KOPT-K1 (cell line): ENCODE results near the gene GLYATL3.

Experiments
- H3K27ac ChIP-seq: fragments of 200-600 bp; sonication (generic); 2 replicates; pipeline ENCODE4 v1.5.1; 2016; ENCODE audit warnings: antibody characterized with exemption, mild to moderate bottlenecking, low read depth, low read length; ENCODE audit not compliant: poor library complexity, severe bottlenecking
- H3K36me3 ChIP-seq: fragments of 200-600 bp; sonication (generic); 2 replicates; pipeline ENCODE4 v1.5.1; 2017; ENCODE audit warnings: antibody characterized with exemption, mild to moderate bottlenecking, low read length, moderate library complexity; ENCODE audit not compliant: insufficient read depth
- H3K9me3 ChIP-seq: fragments of 200-600 bp; sonication (generic); 2 replicates; pipeline ENCODE4 v1.5.1; 2017; ENCODE audit warnings: antibody characterized with exemption, low read length, mild to moderate bottlenecking; ENCODE audit not compliant: insufficient read depth, poor library complexity, severe bottlenecking

GLYATL3 gene

DNA sequence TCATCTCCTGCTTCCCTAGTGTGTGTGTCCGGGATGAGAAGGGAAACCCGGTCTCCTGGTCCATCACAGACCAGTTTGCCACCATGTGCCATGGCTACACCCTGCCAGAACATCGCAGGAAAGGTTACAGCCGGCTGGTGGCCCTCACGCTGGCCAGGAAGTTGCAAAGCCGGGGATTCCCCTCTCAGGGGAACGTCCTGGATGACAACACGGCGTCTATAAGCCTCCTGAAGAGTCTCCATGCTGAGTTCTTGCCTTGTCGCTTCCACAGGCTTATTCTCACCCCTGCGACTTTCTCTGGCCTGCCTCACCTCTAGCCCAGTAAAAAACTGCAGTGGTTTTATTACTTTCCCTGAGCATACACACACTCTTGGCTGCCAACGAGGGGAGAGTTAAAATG lies 26.9 kb downstream of the GLYATL3 start:
- H3K27ac ChIP-seq: no peak overlapping the region
- H3K9me3 ChIP-seq: no peaks in the 10 kb centered on the region
- H3K36me3 ChIP-seq: no peaks in the 10 kb centered on the region

DNA sequence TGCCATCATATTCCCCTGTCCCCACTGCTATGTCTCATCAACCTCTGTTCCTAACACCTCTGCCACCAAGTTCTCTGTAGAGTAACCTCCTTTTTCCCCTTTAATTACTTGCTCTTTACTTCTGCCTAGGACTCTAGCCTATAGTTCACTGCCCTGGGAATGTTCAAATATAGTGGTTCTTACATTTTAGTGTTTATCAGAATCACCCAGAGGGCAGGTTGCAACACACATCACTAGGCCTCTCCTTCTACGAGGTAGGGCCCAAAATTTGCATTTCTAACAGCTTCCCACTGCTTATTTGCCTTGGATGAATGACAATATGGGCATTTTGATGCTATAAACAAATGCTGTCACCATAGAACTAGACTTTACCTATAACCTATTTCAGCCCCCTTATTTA lies 27.6 kb downstream of the GLYATL3 start:
- no peaks in the 10 kb centered on the region for H3K36me3 ChIP-seq
- no peaks in the 10 kb centered on the region for H3K9me3 ChIP-seq
- no peak overlapping the region for H3K27ac ChIP-seq

DNA sequence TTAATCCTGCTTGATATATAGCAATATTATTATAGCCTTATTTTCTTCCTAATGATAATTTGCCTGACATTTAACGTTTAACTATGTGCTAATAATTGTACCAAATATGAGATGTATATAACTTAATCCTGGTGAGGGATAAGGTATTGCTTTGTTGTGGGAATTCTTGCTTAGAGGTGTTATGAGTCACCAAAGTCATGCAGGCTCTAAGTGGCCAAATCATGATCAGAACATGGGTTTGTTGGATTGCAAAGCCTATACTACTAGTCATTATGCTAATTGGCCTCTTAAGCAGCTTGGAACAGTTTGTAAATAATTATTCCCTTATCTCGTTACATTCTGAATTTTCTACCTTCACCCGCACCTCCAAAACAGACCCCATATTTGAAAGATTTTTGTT lies 28.8 kb downstream of the GLYATL3 start:
- no peak overlapping the region for H3K27ac ChIP-seq
- H3K36me3 ChIP-seq: no peaks in the 10 kb centered on the region
- H3K9me3 ChIP-seq: no peaks in the 10 kb centered on the region

DNA sequence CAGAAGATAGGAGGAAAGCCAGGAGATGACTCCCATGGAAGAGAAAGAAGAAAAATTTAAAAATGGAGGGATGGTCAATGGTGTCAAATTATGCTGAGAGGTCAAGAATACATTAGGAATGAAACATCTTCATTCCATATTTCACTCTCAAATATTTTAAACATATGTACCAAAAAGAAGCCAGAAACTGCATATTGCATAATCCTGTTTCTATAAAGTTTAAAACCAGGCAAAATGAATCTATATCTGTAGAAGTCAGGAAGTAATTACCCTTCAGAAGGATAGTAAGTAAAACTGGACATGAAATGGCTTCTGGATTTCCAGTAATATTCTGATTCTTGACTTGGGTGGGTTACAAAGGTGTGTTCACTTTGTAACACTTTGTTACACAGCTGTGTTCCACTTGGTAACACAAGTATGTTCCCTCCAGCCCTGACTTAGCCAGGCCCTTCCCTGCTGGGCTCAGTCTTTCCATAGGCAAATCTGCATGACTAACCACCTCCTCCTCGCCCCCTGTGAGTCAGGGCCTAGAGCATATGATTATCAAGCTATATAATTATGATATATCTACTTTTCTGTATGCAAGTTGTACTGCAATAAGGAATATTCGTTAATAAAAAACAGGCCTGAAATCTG lies 30.5 kb downstream of the GLYATL3 start:
- H3K36me3 ChIP-seq: no peaks in the 10 kb centered on the region
- no peaks in the 10 kb centered on the region for H3K9me3 ChIP-seq
- no peak overlapping the region for H3K27ac ChIP-seq

DNA sequence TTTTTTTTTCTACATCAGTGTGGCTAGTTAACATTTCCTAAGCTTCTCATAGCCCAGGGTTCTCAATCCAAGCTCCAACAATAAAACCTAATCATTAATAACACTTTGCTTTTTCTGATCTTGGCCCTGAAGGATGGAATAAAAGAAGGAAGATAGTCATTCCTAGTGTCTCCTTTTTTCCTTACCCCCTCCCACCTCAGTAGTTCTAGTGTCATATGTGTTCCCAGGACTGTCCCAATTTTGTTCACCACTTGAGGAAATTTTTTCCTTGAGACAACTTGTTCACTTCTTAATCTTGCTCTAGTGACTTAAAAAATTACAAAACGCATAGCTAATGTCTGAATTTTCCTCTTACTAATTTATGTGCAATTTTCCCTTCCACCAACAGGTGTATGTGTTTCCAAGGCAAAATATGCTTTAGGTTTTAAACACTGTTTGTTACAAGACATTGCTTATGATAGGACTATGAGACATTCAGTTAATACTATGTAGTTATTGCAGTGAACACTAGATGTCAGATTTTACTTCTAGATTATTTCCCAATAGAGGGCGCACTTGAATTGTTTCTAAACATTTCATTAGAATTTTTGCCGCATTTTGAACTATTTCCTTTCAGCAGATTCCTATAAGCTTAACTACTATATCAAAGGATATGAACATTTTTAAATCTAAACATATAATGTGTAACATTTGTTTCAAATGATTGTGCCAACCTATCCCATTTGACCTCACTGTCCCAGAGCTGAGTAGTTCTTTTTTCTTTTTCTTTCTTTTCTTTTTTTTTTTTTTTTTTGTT lies 32.2 kb downstream of the GLYATL3 start:
- Histone ChIP-seq H3K9me3 (no peaks in the 10 kb centered on the region), H3K36me3 (no peaks in the 10 kb centered on the region), H3K27ac (no peak overlapping the region)

DNA sequence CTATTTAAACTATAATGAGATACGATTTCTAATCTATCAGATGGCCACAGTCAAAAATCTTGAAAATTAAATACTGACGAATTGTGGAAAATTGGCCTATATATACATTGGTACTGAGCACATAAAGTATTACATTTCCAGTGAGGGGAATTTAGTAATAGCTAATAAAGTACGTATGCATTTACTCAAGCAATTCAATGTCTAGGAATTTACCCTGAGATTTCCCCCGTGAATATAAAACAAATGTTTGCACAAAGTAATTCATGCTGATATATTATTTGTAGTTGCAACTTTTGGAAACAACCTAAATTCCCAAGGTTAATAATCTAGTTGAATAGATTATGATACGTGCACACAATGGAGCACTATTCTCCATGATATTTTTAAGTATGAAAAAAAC lies 36.1 kb downstream of the GLYATL3 start:
- Histone ChIP-seq H3K27ac (no peak overlapping the region), H3K36me3 (no peaks in the 10 kb centered on the region), H3K9me3 (no peaks in the 10 kb centered on the region)

DNA sequence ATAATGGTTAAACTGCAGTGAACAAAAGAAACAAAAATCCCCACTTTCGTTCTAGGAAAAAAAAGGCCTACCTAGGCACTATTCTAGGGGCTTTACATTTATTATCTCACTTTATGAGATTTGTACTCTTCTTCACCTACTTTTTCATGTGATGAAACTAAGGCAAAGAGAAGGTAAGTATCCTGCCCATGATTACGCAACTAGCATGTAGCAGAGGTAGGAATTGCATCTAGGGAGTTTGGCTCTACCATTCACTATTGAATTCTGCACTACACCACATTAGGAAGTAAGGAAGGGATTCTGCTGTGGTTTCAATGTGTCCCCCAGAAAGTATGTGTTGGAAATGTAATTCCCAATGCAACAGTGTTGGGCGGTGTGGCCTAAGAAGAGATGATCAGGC lies 39.4 kb downstream of the GLYATL3 start:
- Histone ChIP-seq H3K36me3 (no peaks in the 10 kb centered on the region), H3K9me3 (no peaks in the 10 kb centered on the region), H3K27ac (no peak overlapping the region)

DNA sequence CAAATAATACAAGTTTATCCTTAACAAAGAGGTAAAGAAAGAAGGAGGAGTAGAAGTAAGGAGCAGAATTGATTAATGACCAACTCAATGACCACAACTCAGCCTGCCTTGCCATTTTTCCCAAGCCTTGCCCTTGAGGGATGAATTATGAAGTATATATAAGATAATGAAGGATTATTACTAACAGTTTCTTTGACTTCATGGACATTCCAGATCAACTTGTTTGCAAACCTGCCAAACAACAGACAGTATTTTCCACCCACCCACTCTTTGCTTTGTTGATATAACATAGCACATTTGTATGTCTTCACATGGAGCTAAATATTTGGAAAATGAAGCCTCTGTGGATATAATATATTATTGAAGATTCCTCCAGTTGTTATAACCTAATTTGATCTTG lies 40.9 kb downstream of the GLYATL3 start:
- Histone ChIP-seq H3K27ac (no peak overlapping the region), H3K9me3 (no peaks in the 10 kb centered on the region), H3K36me3 (no peaks in the 10 kb centered on the region)

DNA sequence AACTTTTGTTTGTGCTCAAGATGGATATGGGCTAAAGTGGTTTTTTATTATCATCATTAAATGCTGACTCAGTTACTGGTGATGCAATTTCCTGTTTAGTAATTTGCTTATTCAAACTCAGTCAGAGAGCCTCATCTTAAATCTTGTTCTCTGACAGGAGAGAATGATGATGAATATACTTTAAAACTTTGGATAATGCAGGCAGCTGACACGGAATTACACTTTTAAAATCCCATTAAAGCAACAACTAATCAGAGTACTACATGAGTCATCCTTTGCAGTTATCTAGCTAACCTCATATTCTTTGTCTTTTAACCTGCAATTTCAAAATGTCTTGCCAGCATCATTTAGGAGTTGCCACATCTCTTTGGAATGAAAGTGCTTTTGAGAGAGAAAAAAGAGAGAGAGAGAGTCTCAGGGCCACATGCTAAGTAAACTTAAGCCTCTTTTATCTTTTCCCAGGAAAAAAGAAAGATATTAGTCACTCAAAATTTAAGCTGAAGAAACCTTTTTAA lies 41.5 kb downstream of the GLYATL3 start:
- Histone ChIP-seq H3K9me3 (no peaks in the 10 kb centered on the region), H3K36me3 (no peaks in the 10 kb centered on the region), H3K27ac (no peak overlapping the region)

DNA sequence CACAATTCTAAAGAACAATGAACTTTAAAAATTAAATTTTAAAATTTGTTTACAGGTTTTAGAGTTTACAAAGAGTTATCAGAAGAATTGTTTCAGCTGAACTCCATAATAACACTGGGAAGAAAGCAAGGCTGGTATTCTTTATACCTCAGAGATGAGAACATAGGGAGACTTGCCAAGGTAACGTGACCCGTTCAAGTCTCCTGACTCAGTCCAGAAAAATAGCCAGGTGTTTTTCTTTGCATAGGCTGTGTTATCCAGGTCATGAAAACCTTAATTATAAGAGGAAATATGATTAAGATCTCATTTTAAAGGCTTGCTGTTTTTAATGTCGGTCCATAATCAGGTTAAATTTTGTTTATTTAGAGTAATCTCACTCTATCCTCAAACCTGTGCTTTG lies 42.2 kb downstream of the GLYATL3 start:
- no peaks in the 10 kb centered on the region for H3K9me3 ChIP-seq
- H3K27ac ChIP-seq: no peak overlapping the region
- H3K36me3 ChIP-seq: no peaks in the 10 kb centered on the region

DNA sequence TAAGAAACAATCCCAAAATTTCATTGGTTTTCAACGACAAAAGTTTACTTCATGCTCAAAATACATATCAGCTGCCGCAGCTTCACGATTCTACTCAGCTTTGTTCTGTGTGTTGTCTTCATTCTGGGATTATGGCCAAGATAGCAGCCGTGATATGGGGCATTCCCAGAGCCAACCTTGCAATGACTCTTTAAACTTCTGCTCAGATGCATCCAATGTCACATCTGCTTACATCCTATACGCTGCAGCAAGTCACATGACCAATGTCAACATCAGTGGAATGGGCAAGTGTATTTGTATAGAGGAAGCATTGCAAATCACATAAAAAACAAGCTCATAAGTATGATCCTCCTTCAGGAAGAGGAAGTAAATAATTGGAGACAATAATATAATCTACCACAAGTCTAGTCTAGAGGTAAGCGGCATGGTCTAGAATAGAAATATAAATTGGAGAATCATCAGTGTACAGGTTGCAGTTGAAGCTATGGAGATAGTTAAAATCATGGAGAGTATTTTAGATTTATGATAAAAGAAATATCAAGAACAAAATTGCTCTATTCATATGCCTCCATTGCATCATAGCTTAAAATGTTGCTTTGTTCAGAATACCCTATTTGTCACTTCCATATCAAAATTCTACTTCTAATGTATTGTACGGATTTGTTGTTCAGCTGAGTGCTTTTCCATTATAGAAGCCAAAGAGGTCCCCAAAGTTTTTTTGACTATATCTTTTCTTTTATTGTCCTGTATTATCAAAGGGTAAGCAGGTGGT lies 43.5 kb downstream of the GLYATL3 start:
- Histone ChIP-seq H3K36me3 (no peaks in the 10 kb centered on the region), H3K27ac (no peak overlapping the region), H3K9me3 (no peaks in the 10 kb centered on the region)

DNA sequence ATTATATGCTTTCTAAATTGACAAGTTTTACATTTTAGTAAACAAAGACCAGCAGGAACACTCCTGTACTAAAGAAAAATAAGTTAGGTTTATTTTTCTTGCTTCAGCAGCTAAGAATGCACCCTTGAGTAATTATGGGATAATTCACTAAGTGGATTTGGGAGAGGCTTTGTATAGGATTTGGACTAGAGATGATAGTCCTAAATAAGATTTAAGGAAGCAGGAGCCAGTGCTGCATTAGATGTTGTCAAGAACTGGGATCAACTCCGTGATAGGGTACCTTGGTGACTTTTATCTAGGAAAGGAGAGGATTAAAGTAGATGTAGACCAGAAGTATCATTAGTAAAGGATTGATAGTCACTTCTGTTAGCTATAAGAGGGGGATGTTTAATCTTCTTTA lies 46.6 kb downstream of the GLYATL3 start:
- Histone ChIP-seq H3K36me3 (no peaks in the 10 kb centered on the region), H3K27ac (no peak overlapping the region), H3K9me3 (peaks cover 5% of the 10 kb centered on the region)

DNA sequence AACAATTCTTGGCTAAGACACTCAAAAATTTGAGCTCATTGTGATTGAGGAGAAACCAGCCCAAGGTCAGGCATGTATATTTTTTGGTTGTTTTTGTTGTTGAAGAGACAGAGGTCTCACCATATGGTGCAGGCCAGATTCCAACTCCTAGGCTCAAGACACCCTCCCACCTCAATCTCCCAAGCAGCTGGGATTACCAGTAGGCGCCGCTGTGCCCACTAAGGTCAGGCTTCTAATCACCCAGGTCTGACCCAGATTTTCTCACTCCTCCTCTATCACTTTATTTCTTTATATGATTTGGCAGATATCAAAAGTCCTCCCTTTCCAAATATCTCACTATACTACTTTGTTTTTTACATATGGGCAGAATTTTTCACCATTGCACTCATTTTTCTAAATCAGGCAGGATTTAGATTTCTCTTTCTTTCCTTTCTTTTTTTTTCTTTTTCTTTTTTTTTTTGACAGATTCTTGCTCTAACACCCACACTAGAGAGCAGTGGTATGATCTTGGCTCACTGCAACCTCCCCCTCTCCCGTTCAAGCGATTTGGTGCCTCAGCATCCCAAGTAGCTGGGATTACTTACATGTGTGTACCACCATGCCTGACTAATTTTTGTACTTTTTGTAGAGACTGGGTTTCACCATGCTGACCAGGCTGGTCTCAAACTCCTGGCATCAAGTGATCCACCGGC lies 49.0 kb downstream of the GLYATL3 start:
- no peak overlapping the region for H3K27ac ChIP-seq
- no peaks in the 10 kb centered on the region for H3K36me3 ChIP-seq
- H3K9me3 ChIP-seq: peaks cover 5% of the 10 kb centered on the region

DNA sequence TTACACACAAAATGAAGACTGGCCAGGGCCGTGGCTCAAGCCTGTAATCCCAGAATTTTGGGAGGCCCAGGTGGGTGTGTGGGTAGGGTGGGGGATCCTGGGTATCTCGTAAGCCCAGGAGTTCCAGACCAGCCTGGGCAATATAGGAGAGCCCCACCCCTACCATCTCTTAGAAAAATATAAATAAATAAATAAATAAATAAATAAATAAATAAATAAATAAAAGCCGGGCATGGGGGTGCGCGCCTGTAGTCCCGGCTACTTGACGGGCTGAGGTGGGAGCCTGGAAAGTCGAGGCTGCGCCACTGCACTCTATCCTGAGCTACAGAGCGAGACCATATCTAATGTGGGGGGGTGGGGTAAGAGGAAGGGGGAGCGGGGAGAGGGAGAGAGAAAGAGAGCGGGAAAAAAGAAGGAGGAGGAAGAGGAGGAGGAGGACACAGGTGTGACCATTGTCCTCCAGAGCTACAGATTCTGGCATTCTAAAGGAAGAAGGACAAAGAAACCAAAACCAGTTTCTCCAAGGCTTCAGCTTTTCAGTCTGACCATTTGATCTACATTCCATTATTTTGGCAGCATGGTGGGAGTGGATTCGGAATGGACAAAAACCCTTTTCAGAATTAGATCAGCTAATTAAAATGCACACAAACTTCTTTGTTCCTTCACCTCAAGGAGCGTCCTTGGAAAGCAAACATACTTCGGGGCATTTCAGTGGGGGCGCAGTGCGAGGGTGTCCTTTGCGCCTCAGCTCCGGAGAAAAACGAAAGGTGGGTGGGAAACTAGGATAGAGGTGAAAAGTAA lies 50.2 kb downstream of the GLYATL3 start:
- peaks cover 5% of the 10 kb centered on the region for H3K9me3 ChIP-seq
- no peaks in the 10 kb centered on the region for H3K36me3 ChIP-seq
- H3K27ac ChIP-seq: no peak overlapping the region
